ENCODE measurements around the gene HVCN1. TPM values are rescaled to one million over a fixed set of nuclear protein-coding genes. Genes with fewer than 3 reads are reported as not detected.
"Not testable (repeated sequence)": the region's sequence is repeated elsewhere in the genome, so short reads cannot be mapped to it uniquely, and the experiment has no call there.

Gene HVCN1
- total RNA-seq, 1 donor from 2014 or later, result 0.71 TPM

DNA sequence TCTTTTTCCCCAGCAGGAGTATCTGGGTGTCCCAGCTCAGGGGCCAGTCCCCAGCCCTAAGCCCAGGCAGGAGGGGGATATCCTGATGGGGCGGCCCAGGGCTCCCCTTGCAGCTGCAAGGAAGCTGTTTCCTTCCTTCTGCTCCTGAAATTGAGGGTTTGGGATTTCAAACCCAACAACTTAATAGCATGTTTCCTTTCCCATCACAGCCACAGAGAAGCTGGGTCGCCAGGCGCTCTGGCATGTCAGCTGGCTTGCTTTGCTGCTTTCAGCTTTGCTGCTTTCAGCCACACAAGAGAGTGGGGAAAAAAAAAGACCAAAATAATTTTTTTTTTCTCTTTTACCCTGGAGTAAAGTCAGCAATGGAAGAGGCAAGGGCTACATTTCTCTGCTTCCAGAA is 30.0 kb downstream of the HVCN1 start:
- H3K4me3 Mint-ChIP-seq (ENCODE audit: unreplicated experiment), result no peak overlapping the region
- H3K27me3 Mint-ChIP-seq (ENCODE audit: unreplicated experiment), result peaks cover 5% of the 10 kb centered on the region
- no peak for DNase-seq
- H3K36me3 Mint-ChIP-seq (ENCODE audit: unreplicated experiment), result no peaks in the 10 kb centered on the region
- H3K4me1 Mint-ChIP-seq (ENCODE audit: low read depth, unreplicated experiment), result peaks cover 22% of the 10 kb centered on the region
- peaks cover 8% of the 10 kb centered on the region for H3K9me3 Mint-ChIP-seq (ENCODE audit: unreplicated experiment)
- TF ChIP-seq, protein P1, sequence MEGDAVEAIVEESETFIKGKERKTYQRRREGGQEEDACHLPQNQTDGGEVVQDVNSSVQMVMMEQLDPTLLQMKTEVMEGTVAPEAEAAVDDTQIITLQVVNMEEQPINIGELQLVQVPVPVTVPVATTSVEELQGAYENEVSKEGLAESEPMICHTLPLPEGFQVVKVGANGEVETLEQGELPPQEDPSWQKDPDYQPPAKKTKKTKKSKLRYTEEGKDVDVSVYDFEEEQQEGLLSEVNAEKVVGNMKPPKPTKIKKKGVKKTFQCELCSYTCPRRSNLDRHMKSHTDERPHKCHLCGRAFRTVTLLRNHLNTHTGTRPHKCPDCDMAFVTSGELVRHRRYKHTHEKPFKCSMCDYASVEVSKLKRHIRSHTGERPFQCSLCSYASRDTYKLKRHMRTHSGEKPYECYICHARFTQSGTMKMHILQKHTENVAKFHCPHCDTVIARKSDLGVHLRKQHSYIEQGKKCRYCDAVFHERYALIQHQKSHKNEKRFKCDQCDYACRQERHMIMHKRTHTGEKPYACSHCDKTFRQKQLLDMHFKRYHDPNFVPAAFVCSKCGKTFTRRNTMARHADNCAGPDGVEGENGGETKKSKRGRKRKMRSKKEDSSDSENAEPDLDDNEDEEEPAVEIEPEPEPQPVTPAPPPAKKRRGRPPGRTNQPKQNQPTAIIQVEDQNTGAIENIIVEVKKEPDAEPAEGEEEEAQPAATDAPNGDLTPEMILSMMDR (IDR thresholded peaks at IDR 0.05; ENCODE audit: partially characterized antibody, unreplicated experiment), result no peak
- H3K27ac Mint-ChIP-seq (ENCODE audit: unreplicated experiment), result no peak overlapping the region

DNA sequence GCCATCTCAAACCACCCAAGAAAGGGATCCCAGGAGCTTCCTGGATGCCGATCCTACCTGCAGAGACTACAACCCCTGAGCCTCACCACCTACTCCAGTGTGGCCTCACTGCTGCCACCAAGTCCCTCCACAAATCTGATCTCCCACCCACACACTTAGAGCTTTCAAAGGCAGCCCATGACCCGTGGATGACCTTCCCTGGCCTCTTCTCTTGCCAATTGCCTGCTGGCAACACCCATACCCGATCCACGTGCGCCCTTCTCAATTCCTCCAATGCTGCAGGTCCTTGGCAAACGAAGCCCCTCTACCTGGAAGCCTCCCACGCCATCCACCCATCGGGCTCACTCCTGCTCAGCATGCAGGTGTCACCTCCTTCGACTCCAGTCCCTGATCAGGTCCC is 30.7 kb downstream of the HVCN1 start:
- H3K9me3 Mint-ChIP-seq (ENCODE audit: unreplicated experiment), result peaks cover 8% of the 10 kb centered on the region
- peaks cover 5% of the 10 kb centered on the region for H3K27me3 Mint-ChIP-seq (ENCODE audit: unreplicated experiment)
- H3K4me3 Mint-ChIP-seq (ENCODE audit: unreplicated experiment), result no peak overlapping the region
- TF ChIP-seq, protein P1 (IDR thresholded peaks at IDR 0.05; ENCODE audit: partially characterized antibody, unreplicated experiment), result no peak
- no peak for DNase-seq
- no peak overlapping the region for H3K27ac Mint-ChIP-seq (ENCODE audit: unreplicated experiment)
- H3K36me3 Mint-ChIP-seq (ENCODE audit: unreplicated experiment), result no peaks in the 10 kb centered on the region
- peaks cover 22% of the 10 kb centered on the region for H3K4me1 Mint-ChIP-seq (ENCODE audit: low read depth, unreplicated experiment)

DNA sequence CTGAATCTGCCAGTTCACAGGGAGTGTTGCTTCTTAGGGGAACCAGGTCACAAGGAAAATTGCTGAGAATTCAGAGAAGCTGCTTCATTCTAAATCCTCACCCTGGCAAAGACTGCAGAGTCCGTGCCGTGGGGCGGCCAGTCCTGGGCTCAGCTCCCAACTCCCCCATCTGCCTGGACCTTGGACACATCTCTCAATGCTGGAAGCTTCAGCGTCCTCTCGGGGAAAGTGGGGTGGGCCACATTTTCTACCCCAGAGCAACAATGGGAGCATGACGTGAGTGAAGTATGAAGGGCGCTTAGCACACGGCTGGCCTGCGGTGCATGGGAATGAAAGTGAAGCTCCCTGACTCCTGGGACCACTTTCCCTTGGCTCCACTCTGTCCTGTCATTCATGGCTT is 31.2 kb downstream of the HVCN1 start:
- peaks cover 5% of the 10 kb centered on the region for H3K27me3 Mint-ChIP-seq (ENCODE audit: unreplicated experiment)
- peaks cover 8% of the 10 kb centered on the region for H3K9me3 Mint-ChIP-seq (ENCODE audit: unreplicated experiment)
- H3K4me1 Mint-ChIP-seq (ENCODE audit: low read depth, unreplicated experiment), result peaks cover 22% of the 10 kb centered on the region
- DNase-seq, result no peak
- peak overlapping the region; percentile 59 for H3K27ac Mint-ChIP-seq (ENCODE audit: unreplicated experiment)
- H3K36me3 Mint-ChIP-seq (ENCODE audit: unreplicated experiment), result no peaks in the 10 kb centered on the region
- TF ChIP-seq, protein P1 (IDR thresholded peaks at IDR 0.05; ENCODE audit: partially characterized antibody, unreplicated experiment), result no peak
- no peak overlapping the region for H3K4me3 Mint-ChIP-seq (ENCODE audit: unreplicated experiment)

DNA sequence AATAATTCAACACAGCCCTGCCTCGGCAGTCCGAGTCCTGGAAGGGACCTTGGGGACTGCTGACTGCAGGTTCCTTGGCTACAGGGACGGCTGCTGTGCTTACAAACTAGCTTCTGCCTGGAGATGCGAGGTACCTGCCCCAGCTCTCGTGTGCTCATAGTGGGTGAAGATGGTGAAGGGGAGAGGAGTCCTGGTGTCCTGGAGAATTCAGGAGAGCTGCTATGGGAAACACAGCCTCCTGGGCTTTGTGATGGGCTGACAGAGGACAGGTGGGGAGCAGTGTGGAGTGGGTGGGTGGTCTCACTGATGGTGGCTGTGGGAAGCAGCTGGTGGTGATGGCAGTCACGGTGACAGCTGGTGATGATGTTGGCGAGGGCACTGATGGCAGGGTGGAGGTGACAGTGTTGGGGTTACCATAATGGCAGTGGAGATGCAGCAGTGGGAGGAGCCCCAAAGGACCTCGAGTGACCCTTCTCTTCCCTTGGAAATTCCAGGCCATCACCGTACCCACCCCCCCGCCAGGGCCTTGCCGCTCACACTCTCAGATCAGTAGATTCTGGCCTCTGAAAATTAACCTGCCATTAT is 32.8 kb downstream of the HVCN1 start:
- peak; percentile 45 for DNase-seq
- peaks cover 5% of the 10 kb centered on the region for H3K27me3 Mint-ChIP-seq (ENCODE audit: unreplicated experiment)
- peaks cover 8% of the 10 kb centered on the region for H3K9me3 Mint-ChIP-seq (ENCODE audit: unreplicated experiment)
- H3K27ac Mint-ChIP-seq (ENCODE audit: unreplicated experiment), result peak overlapping the region; percentile 96
- no peaks in the 10 kb centered on the region for H3K36me3 Mint-ChIP-seq (ENCODE audit: unreplicated experiment)
- TF ChIP-seq, protein P1 (IDR thresholded peaks at IDR 0.05; ENCODE audit: partially characterized antibody, unreplicated experiment), result no peak
- peak overlapping the region; percentile 75 for H3K4me3 Mint-ChIP-seq (ENCODE audit: unreplicated experiment)
- H3K4me1 Mint-ChIP-seq (ENCODE audit: low read depth, unreplicated experiment), result peaks cover 22% of the 10 kb centered on the region

DNA sequence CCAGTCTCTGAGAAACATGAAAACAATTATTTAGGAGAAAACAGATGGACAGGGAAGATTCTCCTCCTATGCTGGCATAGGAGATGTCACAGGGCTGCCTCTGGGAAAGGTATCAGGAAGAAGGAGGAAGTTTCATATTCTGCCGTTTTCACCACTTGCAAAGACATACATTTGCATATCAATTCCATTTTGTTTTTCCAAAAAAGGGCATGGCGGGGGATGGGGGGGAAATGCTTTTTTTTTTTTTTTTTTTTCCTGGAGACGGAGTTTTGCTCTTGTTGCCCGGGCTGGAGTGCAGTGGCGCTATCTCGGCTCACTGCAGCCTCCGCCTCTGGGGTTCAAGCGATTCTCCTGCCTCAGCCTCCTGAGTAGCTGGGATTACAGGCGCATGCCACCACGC is 34.7 kb downstream of the HVCN1 start:
- H3K9me3 Mint-ChIP-seq (ENCODE audit: unreplicated experiment); H3K27me3 Mint-ChIP-seq (ENCODE audit: unreplicated experiment); H3K36me3 Mint-ChIP-seq (ENCODE audit: unreplicated experiment); DNase-seq; H3K4me3 Mint-ChIP-seq (ENCODE audit: unreplicated experiment); H3K27ac Mint-ChIP-seq (ENCODE audit: unreplicated experiment): not testable (repeated sequence)
- H3K4me1 Mint-ChIP-seq (ENCODE audit: low read depth, unreplicated experiment), result peaks cover 25% of the 10 kb centered on the region

All from glutamatergic neuron (in vitro differentiated cells).